ENCODE data around the gene HOXC12. TPM values are rescaled to one million over a fixed set of nuclear protein-coding genes. Genes with fewer than 3 reads are reported as not detected.

HOXC12 gene
- total RNA-seq, 1 experiment from 2014 or later: not detected

DNA sequence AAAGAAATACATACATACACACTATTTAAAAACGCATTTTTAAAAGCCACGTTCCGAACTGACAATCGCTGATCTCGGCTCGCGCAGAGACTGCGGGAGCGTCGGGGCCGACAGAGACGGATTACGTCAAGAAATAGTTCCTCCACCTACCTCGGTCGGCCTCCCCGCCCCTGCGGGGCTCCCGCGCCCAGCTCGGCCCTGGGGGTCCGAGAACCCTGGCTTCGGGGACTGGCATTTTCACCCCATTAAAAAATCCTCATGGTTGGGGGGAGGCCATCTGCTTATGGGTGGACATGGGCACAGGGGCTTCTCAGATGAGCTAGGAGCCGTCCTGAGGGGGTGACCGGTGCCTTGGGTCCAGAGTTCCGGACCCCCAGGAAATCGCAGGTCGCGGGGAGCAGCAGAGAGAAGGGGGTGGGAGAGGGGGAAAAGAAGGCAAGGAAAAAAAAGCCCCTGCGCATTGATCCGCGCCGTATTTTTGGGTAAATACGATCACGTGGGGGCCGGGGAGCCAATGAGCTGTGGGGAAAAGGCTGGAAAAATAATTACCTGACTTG is 44.9 kb downstream of the HOXC12 start (continued):
- TF ChIP-seq, protein P1, sequence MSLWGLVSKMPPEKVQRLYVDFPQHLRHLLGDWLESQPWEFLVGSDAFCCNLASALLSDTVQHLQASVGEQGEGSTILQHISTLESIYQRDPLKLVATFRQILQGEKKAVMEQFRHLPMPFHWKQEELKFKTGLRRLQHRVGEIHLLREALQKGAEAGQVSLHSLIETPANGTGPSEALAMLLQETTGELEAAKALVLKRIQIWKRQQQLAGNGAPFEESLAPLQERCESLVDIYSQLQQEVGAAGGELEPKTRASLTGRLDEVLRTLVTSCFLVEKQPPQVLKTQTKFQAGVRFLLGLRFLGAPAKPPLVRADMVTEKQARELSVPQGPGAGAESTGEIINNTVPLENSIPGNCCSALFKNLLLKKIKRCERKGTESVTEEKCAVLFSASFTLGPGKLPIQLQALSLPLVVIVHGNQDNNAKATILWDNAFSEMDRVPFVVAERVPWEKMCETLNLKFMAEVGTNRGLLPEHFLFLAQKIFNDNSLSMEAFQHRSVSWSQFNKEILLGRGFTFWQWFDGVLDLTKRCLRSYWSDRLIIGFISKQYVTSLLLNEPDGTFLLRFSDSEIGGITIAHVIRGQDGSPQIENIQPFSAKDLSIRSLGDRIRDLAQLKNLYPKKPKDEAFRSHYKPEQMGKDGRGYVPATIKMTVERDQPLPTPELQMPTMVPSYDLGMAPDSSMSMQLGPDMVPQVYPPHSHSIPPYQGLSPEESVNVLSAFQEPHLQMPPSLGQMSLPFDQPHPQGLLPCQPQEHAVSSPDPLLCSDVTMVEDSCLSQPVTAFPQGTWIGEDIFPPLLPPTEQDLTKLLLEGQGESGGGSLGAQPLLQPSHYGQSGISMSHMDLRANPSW (CRISPR knock-in tag; conservative IDR thresholded peaks at IDR 0.05; ENCODE audit: low read depth): no peak
- TF ChIP-seq IRF2 (CRISPR knock-in tag; IDR thresholded peaks at IDR 0.05; ENCODE audit: borderline replicate concordance, low read depth): no peak
- TF ChIP-seq, protein P2, sequence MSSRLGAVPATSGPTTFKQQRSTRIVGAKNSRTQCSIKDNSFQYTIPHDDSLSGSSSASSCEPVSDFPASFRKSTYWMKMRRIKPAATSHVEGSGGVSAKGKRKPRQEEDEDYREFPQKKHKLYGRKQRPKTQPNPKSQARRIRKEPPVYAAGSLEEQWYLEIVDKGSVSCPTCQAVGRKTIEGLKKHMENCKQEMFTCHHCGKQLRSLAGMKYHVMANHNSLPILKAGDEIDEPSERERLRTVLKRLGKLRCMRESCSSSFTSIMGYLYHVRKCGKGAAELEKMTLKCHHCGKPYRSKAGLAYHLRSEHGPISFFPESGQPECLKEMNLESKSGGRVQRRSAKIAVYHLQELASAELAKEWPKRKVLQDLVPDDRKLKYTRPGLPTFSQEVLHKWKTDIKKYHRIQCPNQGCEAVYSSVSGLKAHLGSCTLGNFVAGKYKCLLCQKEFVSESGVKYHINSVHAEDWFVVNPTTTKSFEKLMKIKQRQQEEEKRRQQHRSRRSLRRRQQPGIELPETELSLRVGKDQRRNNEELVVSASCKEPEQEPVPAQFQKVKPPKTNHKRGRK (CRISPR knock-in tag; IDR thresholded peaks at IDR 0.05; ENCODE audit: borderline replicate concordance): no peak
- TF ChIP-seq, protein P3, sequence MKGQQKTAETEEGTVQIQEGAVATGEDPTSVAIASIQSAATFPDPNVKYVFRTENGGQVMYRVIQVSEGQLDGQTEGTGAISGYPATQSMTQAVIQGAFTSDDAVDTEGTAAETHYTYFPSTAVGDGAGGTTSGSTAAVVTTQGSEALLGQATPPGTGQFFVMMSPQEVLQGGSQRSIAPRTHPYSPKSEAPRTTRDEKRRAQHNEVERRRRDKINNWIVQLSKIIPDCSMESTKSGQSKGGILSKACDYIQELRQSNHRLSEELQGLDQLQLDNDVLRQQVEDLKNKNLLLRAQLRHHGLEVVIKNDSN (CRISPR knock-in tag; IDR thresholded peaks at IDR 0.05): peak; percentile 85
- TF ChIP-seq ZNF416 (CRISPR knock-in tag; IDR thresholded peaks at IDR 0.05): no peak
- TF ChIP-seq, protein P4, sequence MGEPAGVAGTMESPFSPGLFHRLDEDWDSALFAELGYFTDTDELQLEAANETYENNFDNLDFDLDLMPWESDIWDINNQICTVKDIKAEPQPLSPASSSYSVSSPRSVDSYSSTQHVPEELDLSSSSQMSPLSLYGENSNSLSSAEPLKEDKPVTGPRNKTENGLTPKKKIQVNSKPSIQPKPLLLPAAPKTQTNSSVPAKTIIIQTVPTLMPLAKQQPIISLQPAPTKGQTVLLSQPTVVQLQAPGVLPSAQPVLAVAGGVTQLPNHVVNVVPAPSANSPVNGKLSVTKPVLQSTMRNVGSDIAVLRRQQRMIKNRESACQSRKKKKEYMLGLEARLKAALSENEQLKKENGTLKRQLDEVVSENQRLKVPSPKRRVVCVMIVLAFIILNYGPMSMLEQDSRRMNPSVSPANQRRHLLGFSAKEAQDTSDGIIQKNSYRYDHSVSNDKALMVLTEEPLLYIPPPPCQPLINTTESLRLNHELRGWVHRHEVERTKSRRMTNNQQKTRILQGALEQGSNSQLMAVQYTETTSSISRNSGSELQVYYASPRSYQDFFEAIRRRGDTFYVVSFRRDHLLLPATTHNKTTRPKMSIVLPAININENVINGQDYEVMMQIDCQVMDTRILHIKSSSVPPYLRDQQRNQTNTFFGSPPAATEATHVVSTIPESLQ (CRISPR knock-in tag; IDR thresholded peaks at IDR 0.05): no peak
- TF ChIP-seq CREB1 (CRISPR knock-in tag; IDR thresholded peaks at IDR 0.05): no peak
- TF ChIP-seq EMX1 (CRISPR knock-in tag; IDR thresholded peaks at IDR 0.05): no peak
- TF ChIP-seq MXD4 (CRISPR knock-in tag; IDR thresholded peaks at IDR 0.05; ENCODE audit: borderline replicate concordance): no peak
- TF ChIP-seq, protein P5, sequence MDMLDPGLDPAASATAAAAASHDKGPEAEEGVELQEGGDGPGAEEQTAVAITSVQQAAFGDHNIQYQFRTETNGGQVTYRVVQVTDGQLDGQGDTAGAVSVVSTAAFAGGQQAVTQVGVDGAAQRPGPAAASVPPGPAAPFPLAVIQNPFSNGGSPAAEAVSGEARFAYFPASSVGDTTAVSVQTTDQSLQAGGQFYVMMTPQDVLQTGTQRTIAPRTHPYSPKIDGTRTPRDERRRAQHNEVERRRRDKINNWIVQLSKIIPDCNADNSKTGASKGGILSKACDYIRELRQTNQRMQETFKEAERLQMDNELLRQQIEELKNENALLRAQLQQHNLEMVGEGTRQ (CRISPR knock-in tag; IDR thresholded peaks at IDR 0.05): peak; percentile 84

DNA sequence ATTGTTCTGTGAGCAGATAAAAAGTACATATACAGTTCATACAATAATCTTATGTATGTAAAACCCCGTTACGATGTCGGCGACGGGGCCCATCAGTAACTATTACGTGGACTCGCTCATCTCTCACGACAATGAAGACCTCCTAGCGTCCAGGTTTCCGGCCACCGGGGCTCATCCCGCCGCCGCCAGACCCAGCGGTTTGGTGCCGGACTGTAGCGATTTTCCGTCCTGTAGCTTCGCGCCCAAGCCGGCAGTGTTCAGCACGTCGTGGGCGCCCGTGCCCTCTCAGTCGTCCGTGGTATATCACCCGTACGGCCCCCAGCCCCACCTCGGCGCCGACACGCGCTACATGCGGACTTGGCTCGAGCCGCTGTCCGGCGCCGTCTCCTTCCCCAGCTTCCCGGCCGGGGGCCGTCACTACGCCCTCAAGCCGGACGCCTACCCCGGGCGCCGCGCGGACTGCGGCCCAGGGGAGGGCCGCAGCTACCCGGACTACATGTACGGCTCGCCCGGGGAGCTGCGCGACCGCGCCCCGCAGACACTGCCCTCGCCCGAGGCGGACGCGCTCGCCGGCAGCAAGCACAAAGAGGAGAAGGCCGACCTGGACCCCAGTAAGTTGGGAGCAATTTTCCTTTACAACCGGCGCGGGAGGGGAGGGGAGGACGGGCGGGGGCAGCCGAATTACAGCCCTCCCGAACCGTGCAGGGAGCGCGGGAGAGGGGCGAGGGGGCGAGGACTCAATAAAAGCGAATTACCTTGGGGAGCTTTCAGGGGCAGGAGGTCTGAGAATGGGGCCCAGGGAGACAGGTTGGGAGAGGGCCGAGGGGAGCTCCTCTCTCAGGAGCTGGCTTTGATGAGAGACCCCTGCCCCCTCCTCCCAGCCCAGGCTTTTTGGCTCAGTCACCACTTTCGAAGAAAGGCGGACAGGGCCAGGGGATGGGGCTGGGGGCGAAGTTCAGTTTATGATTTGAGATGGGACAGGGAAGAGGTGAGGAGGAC is 45.7 kb downstream of the HOXC12 start, which contains the start of gene HOXC9:
HOXC9 (plus strand) TSS at position 46 of the 999 bp plus-strand sequence; CDS start at position 74, 28 bp downstream.
- H3K36me3 Mint-ChIP-seq: no peaks in the 10 kb centered on the region; the same call in 1 of the 2 replicates
- TF ChIP-seq, protein P6, sequence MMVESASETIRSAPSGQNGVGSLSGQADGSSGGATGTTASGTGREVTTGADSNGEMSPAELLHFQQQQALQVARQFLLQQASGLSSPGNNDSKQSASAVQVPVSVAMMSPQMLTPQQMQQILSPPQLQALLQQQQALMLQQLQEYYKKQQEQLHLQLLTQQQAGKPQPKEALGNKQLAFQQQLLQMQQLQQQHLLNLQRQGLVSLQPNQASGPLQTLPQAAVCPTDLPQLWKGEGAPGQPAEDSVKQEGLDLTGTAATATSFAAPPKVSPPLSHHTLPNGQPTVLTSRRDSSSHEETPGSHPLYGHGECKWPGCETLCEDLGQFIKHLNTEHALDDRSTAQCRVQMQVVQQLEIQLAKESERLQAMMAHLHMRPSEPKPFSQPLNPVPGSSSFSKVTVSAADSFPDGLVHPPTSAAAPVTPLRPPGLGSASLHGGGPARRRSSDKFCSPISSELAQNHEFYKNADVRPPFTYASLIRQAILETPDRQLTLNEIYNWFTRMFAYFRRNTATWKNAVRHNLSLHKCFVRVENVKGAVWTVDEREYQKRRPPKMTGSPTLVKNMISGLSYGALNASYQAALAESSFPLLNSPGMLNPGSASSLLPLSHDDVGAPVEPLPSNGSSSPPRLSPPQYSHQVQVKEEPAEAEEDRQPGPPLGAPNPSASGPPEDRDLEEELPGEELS (CRISPR knock-in tag; IDR thresholded peaks at IDR 0.05): no peak
- TF ChIP-seq, protein P5 (CRISPR knock-in tag; IDR thresholded peaks at IDR 0.05): 0 out of 2 replicates have a peak, but pooled peaks have one; percentile 3
- TF ChIP-seq ZNF416 (CRISPR knock-in tag; IDR thresholded peaks at IDR 0.05): no peak
- ChIA-PET POLR2A (no interaction called here), CTCF (interaction anchor here (0.6 to 10.8 kb wide), 10 partner anchors 12 to 325 kb away, joined by 3 to 107 read pairs (median 5); partner anchors contain the start of genes COPZ1, HOXC10, HOXC4 and HOXC5)
- H3K4me3 Mint-ChIP-seq: peak within 1 kb of the TSS; percentile 52
- no peak for DNase-seq (ENCODE audit: low spot score)
- H3K27me3 Mint-ChIP-seq (ENCODE audit: low read depth): peaks cover 100% of the 10 kb centered on the region
- H3K4me1 Mint-ChIP-seq: peaks cover 24% of the 10 kb centered on the region
- no peak for ATAC-seq
- no peak within 1 kb of the TSS for H3K27ac Mint-ChIP-seq
- no peaks in the 10 kb centered on the region for H3K9me3 Mint-ChIP-seq

Data from WTC11 (cell line).